ENCODE data around the gene MTHFS. TPM values are rescaled to one million over a fixed set of nuclear protein-coding genes. Genes with fewer than 3 reads are reported as not detected.

Gene MTHFS
- total RNA-seq, 2 donors from 2014 or later = 12.1 to 12.2 TPM

- Mint-ChIP-seq H3K27ac (no peak overlapping the region), H3K36me3 (no peaks in the 10 kb centered on the region), H3K9me3 (no peaks in the 10 kb centered on the region), H3K4me1 (ENCODE audit: low read depth in 2 of 2) (no peaks in the 10 kb centered on the region), H3K4me3 (no peak overlapping the region), H3K27me3 (peaks cover 0 to 7% of the 10 kb centered on the region in 2 donors)
- ATAC-seq (no peak), DNase-seq (ENCODE audit: low spot score) (no peak)
These were observed 85.1 kb downstream of the MTHFS start for GRCh38 chr15:79811406-79812405.

GRCh38 chr15:79804838-79805237 is 92.0 kb downstream of the MTHFS start:
- ATAC-seq = no peak
- Mint-ChIP-seq H3K4me3 (no peak overlapping the region), H3K36me3 (no peaks in the 10 kb centered on the region), H3K27ac (no peak overlapping the region), H3K27me3 (peaks cover 7 to 12% of the 10 kb centered on the region in 2 donors), H3K4me1 (ENCODE audit: low read depth in 2 of 2) (no peaks in the 10 kb centered on the region), H3K9me3 (no peaks in the 10 kb centered on the region)
- DNase-seq (ENCODE audit: low spot score) = no peak

DNA sequence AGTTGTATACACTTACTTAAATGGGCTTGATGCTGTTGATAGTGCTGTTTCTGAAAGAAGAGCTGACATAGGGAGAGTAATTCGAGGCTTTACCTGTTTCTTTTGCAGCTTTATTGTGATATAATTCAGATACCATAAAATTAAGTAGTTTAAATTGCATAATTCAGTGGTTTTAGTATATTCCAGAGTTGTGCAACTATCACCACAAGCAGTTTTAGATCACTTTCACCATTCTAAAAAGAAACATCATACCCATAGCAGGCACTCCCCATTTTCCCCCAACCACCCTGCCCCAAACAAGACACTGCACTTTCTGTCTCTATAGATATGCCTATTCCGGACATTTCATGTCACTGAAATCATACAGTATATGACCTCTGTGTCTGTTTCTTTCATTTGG is 98.5 kb downstream of the MTHFS start:
- ATAC-seq (peak in 1 of 2 donors; percentile 48), DNase-seq (ENCODE audit: low spot score) (no peak)
- H3K27me3 Mint-ChIP-seq = peaks cover 0 to 11% of the 10 kb centered on the region in 2 donors
- no peak overlapping the region for H3K27ac Mint-ChIP-seq
- H3K9me3 Mint-ChIP-seq = no peaks in the 10 kb centered on the region
- H3K36me3 Mint-ChIP-seq = no peaks in the 10 kb centered on the region
- peaks cover 0 to 5% of the 10 kb centered on the region in 2 donors for H3K4me1 Mint-ChIP-seq (ENCODE audit: low read depth in 2 of 2)
- H3K4me3 Mint-ChIP-seq = no peak overlapping the region

Other genes with a start within 250 kb of the MTHFS start
- 10 to 100 TPM; 17.3 to 40.0 TPM for gene BCL2A1, start 74.2 kb upstream of the MTHFS start, total RNA-seq
- gene ZFAND6, start 162.7 kb upstream of the MTHFS start, total RNA-seq = 10 to 100 TPM; 39.3 to 46.6 TPM